Body of pancreas (tissue), 4 donors: Measurements from ENCODE around the gene PSMA2.

ENCODE experiments used
- CTCF ChIP-seq, 7 experiments: fragments of 450-650 bp in 4 of 7; fragments of 200-600 bp in 3 of 7; sonication (generic) in 3 of 7; IDR thresholded peaks; one replicate each; pipeline ENCODE4 v1.5.1; 2016 to 2019; ENCODE audit warnings: antibody characterized with exemption in 7 of 7
- POLR2A ChIP-seq, 3 donors: fragments of 450-650 bp; IDR thresholded peaks; one replicate each; pipeline ENCODE4 v1.6.1; 2016; ENCODE audit warnings: antibody characterized with exemption in 3 of 3, mild to moderate bottlenecking in 2 of 3

GRCh38 chr7:42964849-42965805 is 33.2 kb upstream of the PSMA2 start:
- TF ChIP-seq CTCF (IDR thresholded peaks at IDR 0.05) (no peak), POLR2A (IDR thresholded peaks at IDR 0.05) (no peak)
